ENCODE measurements around the gene STX4. TPM values are rescaled to one million over a fixed set of nuclear protein-coding genes. Genes with fewer than 3 reads are reported as not detected.

Gene STX4
- total RNA-seq, 1 experiment from 2014 or later, result 32.3 TPM

DNA sequence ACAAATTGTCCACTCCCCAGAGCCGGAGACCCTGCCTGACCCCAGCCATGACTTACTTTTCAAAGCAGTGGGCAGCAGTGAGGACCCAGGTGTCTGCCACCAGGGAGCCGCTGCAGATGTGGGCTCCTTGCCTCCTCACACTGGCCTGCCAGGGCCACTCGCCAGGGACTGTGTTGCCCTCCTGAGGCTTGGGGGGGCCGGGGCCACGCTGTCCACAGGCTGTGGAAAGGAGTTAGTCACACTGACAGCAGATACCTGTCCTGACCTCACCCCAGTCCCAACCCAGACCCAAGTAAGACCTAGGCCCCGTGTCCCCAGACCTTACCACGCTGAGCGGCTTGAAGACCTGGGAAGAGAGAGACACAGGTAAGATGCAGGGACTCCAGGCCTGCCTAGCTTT, 54.1 kb downstream of the STX4 start:
- no CpG with 5 or more reads among the region's 8 CpGs for WGBS (ENCODE audit: extremely low coverage, insufficient read length, low lambda C conversion rate)
- no peak overlapping the region for H3K4me3 Mint-ChIP-seq
- H2AK5ac ChIP-seq (ENCODE audit: insufficient read length, low read length), result no peak overlapping the region

More for the DNA sequence above, 54.1 kb downstream of the STX4 start:
- Histone ChIP-seq H3K4me1 (ENCODE audit: insufficient read depth, low read length) (no peaks in the 10 kb centered on the region), H4K8ac (replicated peaks; ENCODE audit: insufficient read length, low read depth, low read length) (no peak overlapping the region), H3K27me3 (ENCODE audit: insufficient read depth, low read length) (no peaks in the 10 kb centered on the region), H4K5ac (ENCODE audit: insufficient read length, low read depth, low read length) (no peak overlapping the region), H3K27ac (ENCODE audit: insufficient read length, low read depth, low read length) (no peak overlapping the region), H3K23ac (ENCODE audit: insufficient read length, low read depth, low read length) (no peak overlapping the region), H3K79me2 (ENCODE audit: insufficient read depth, low read length) (peaks cover 2% of the 10 kb centered on the region; the same call in 1 of the 2 replicates), H3K14ac (ENCODE audit: insufficient read depth, low read length) (no peak overlapping the region), H3K9ac (ENCODE audit: extremely low read depth, insufficient read length, low read length) (no peak overlapping the region), H4K91ac (ENCODE audit: insufficient read length, low read depth, low read length) (no peak overlapping the region), H2BK12ac (ENCODE audit: insufficient read length, low read depth, low read length) (no peak overlapping the region), H2BK5ac (ENCODE audit: insufficient read length, low read length) (no peak overlapping the region), H3K18ac (ENCODE audit: insufficient read length, low read depth, low read length) (no peak overlapping the region), H3K4me2 (ENCODE audit: insufficient read depth, insufficient read length, low read length) (no peak overlapping the region), H2BK15ac (ENCODE audit: low read depth, low read length) (no peak overlapping the region), H2AFZ (ENCODE audit: low read length) (no peak overlapping the region), H3K56ac (ENCODE audit: insufficient read length, low read depth, low read length) (no peak overlapping the region), H4K20me1 (ENCODE audit: control insufficient read depth, insufficient read depth, insufficient read length) (no peaks in the 10 kb centered on the region), H3K79me1 (ENCODE audit: insufficient read depth, low read depth, low read length, poor library complexity, severe bottlenecking) (peaks cover 2% of the 10 kb centered on the region), H3K9me3 (ENCODE audit: control insufficient read depth, low read depth, low read length) (no peaks in the 10 kb centered on the region), H3T11ph (ENCODE audit: low read length) (no peak overlapping the region), H3K4ac (ENCODE audit: low read depth, low read length) (no peak overlapping the region), H2BK120ac (ENCODE audit: low read depth, low read length, poor library complexity, severe bottlenecking) (no peak overlapping the region), H3K23me2 (ENCODE audit: insufficient read length, low read depth, low read length, poor library complexity, severe bottlenecking) (no peaks in the 10 kb centered on the region), H2BK20ac (ENCODE audit: low read depth, low read length, poor library complexity, severe bottlenecking) (no peak overlapping the region)
- TF ChIP-seq, protein P1, sequence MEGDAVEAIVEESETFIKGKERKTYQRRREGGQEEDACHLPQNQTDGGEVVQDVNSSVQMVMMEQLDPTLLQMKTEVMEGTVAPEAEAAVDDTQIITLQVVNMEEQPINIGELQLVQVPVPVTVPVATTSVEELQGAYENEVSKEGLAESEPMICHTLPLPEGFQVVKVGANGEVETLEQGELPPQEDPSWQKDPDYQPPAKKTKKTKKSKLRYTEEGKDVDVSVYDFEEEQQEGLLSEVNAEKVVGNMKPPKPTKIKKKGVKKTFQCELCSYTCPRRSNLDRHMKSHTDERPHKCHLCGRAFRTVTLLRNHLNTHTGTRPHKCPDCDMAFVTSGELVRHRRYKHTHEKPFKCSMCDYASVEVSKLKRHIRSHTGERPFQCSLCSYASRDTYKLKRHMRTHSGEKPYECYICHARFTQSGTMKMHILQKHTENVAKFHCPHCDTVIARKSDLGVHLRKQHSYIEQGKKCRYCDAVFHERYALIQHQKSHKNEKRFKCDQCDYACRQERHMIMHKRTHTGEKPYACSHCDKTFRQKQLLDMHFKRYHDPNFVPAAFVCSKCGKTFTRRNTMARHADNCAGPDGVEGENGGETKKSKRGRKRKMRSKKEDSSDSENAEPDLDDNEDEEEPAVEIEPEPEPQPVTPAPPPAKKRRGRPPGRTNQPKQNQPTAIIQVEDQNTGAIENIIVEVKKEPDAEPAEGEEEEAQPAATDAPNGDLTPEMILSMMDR (conservative IDR thresholded peaks at IDR 0.05), result no peak
- Mint-ChIP-seq H3K27me3 (ENCODE audit: low read depth) (no peaks in the 10 kb centered on the region), H3K9me3 (no peaks in the 10 kb centered on the region), H3K4me1 (no peaks in the 10 kb centered on the region; a peak in 1 of 4 replicates), H3K36me3 (ENCODE audit: insufficient read depth in 1 of 3, low read depth in 3 of 3) (peaks cover 5 to 31% (median 26%) of the 10 kb centered on the region in 3 experiments; a peak in 6 of 7 replicates), H3K27ac (no peak overlapping the region)
- DNase-seq, result no peak
